ENCODE data around the gene ADH1B. TPM values are rescaled to one million over a fixed set of nuclear protein-coding genes. Genes with fewer than 3 reads are reported as not detected.

ADH1B gene
- total RNA-seq, 3 donors from 2014 or later (not counting 1 experiment from before 2014, with no cell fraction given), result not detected

- peaks cover 2 to 7% of the 10 kb centered on the region in 2 donors for H3K9me3 Mint-ChIP-seq
- intact Hi-C loops (cut with micrococcal nuclease), result no loop called here
- 92% methylated on average over 7 of the region's 7 CpGs for WGBS (ENCODE audit: insufficient coverage)
Measured at GRCh38 chr4:99301376-99302164, 19.6 kb downstream of the ADH1B start.

GRCh38 chr4:99300934-99301333 lies 20.3 kb downstream of the ADH1B start:
- Histone ChIP-seq H3K9me3 (ENCODE audit: control insufficient read depth, insufficient read depth, low read length) (no peaks in the 10 kb centered on the region), H3K4me1 (ENCODE audit: control insufficient read depth, insufficient read depth, low read length) (no peaks in the 10 kb centered on the region), H3K27ac (ENCODE audit: low read length) (no peak overlapping the region), H3K27me3 (ENCODE audit: control insufficient read depth, insufficient read depth, low read length) (no peaks in the 10 kb centered on the region), H3K4me3 (ENCODE audit: low read length) (no peak overlapping the region), H3K36me3 (ENCODE audit: control insufficient read depth, insufficient read depth, low read length) (no peaks in the 10 kb centered on the region)
- H3K27ac Mint-ChIP-seq, result no peak overlapping the region
- ATAC-seq, result no peak
- DNase-seq, result no peak
- WGBS (ENCODE audit: insufficient coverage), result 86% methylated on average over 3 of the region's 4 CpGs
- no peaks in the 10 kb centered on the region for H3K4me1 Mint-ChIP-seq
- peaks cover 7% of the 10 kb centered on the region for H3K36me3 Mint-ChIP-seq
- peaks cover 7 to 11% of the 10 kb centered on the region in 2 donors for H3K9me3 Mint-ChIP-seq
- intact Hi-C loops (cut with micrococcal nuclease), result no loop called here
- H3K4me3 Mint-ChIP-seq, result no peak overlapping the region
- no peaks in the 10 kb centered on the region for H3K27me3 Mint-ChIP-seq (ENCODE audit: low read depth in 2 of 2)
- TF ChIP-seq CTCF (IDR thresholded peaks at IDR 0.05), result no peak

More at GRCh38 chr4:99301376-99302164, 19.6 kb downstream of the ADH1B start:
- no peaks in the 10 kb centered on the region for H3K4me1 Mint-ChIP-seq
- Histone ChIP-seq H3K4me3 (ENCODE audit: low read length) (no peak overlapping the region), H3K27me3 (ENCODE audit: control insufficient read depth, insufficient read depth, low read length) (no peaks in the 10 kb centered on the region), H3K4me1 (ENCODE audit: control insufficient read depth, insufficient read depth, low read length) (no peaks in the 10 kb centered on the region), H3K27ac (ENCODE audit: low read length) (no peak overlapping the region), H3K36me3 (ENCODE audit: control insufficient read depth, insufficient read depth, low read length) (no peaks in the 10 kb centered on the region), H3K9me3 (ENCODE audit: control insufficient read depth, insufficient read depth, low read length) (no peaks in the 10 kb centered on the region)
- ATAC-seq (no peak), DNase-seq (no peak)
- no peak for TF ChIP-seq CTCF (IDR thresholded peaks at IDR 0.05)
- no peaks in the 10 kb centered on the region for H3K27me3 Mint-ChIP-seq (ENCODE audit: low read depth in 2 of 2)
- H3K36me3 Mint-ChIP-seq, result peaks cover 7% of the 10 kb centered on the region
- no peak overlapping the region for H3K4me3 Mint-ChIP-seq
- H3K27ac Mint-ChIP-seq, result no peak overlapping the region

- no peak for TF ChIP-seq CTCF (IDR thresholded peaks at IDR 0.05)
- no peak overlapping the region for H3K4me3 Mint-ChIP-seq
- H3K27ac Mint-ChIP-seq, result no peak overlapping the region
- no peak for ATAC-seq
- intact Hi-C loops (cut with micrococcal nuclease), result no loop called here
- no peaks in the 10 kb centered on the region for H3K4me1 Mint-ChIP-seq
- peaks cover 6% of the 10 kb centered on the region for H3K9me3 ChIP-seq (ENCODE audit: control insufficient read depth, insufficient read depth, low read length)
- H3K4me1 ChIP-seq (ENCODE audit: control insufficient read depth, insufficient read depth, low read length), result no peaks in the 10 kb centered on the region
- no peaks in the 10 kb centered on the region for H3K36me3 ChIP-seq (ENCODE audit: control insufficient read depth, insufficient read depth, low read length)
- H3K27me3 Mint-ChIP-seq (ENCODE audit: low read depth in 2 of 2), result no peaks in the 10 kb centered on the region
- WGBS (ENCODE audit: insufficient coverage), result 86% methylated on average over 5 of the region's 5 CpGs
- H3K27me3 ChIP-seq (ENCODE audit: control insufficient read depth, insufficient read depth, low read length), result no peaks in the 10 kb centered on the region
- no peak overlapping the region for H3K4me3 ChIP-seq (ENCODE audit: low read length)
- peaks cover 12% of the 10 kb centered on the region for H3K36me3 Mint-ChIP-seq
- H3K27ac ChIP-seq (ENCODE audit: low read length), result no peak overlapping the region
- DNase-seq, result no peak
- peaks cover 16 to 21% of the 10 kb centered on the region in 2 donors for H3K9me3 Mint-ChIP-seq
Measured at GRCh38 chr4:99293357-99293756, 27.8 kb downstream of the ADH1B start.
